Posterior vena cava (tissue), 2 donors: Measurements from ENCODE around the gene C17orf100. TPM values are rescaled to one million over a fixed set of nuclear protein-coding genes. Genes with fewer than 3 reads are reported as not detected.
A peak's percentile ranks its signal among the peaks of the same experiment; 100 is the strongest.
"Not testable (repeated sequence)": the region's sequence is repeated elsewhere in the genome, so short reads cannot be mapped to it uniquely, and the experiment has no call there.

Experiments used
- DNase-seq: peaks from one replicate; pipeline ENCODE4 v3.0.0-alpha.2; 2020; ENCODE audit warnings: low spot score
- intact Hi-C, 2 donors: fragments of 100-400 bp; cut with DNase I; formaldehyde crosslinking; loops; one replicate each; pipeline versions ENCODE4 v1.14.1 to v1.14.2; 2022 to 2023
- total RNA-seq, 2 donors: library from RNA; stranded (reverse); fragmentation: NEBNext Ultra II Directional; extraction: Animal tissue kit (Norgen Biotek cat#: 25700); gene quantifications; one replicate each; pipeline ENCODE4 v1.2.1, GENCODE V29; 2021
- donor health status: DM: yes; HTN: yes; CAD: no.
- donor health status: DM: yes; HTN: yes; CAD: no.

Gene C17orf100
- total RNA-seq, 2 donors from 2014 or later, result 0.81 to 1.2 TPM

GRCh38 chr17:6663200-6663599 lies 11.6 kb downstream of the C17orf100 start:
- intact Hi-C loops, result loop anchor here (10.0 kb wide), 1 partner anchor 342 kb away; no protein-coding TSS in a partner anchor

DNA sequence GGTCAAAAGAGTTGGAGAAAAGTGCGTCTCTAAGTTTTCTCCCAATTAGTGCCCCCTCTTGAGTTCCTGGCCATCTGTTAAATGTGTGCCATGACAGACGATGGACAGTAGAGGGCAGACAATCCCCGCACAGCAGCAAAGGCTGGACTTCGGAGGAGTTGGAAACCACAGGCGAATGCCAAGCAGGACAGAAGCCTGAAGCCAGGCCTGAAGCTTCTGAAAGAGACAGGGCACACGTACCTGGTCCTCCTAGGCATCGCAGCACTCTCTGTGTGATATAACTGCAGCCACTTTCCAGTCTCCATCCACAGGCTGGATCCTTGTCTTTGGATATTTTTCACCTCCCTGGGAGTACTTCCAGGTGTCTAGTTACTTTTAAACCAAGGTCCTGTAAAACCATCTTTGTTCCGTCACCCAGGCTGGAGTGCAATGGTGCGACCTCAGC lies 14.5 kb downstream of the C17orf100 start:
- DNase-seq, result peak; percentile 91
- intact Hi-C loops, result loop anchor here (5.0 to 10.0 kb wide), 2 partner anchors 176 to 339 kb away; no protein-coding TSS in a partner anchor

More at GRCh38 chr17:6663200-6663599, 11.6 kb downstream of the C17orf100 start:
- DNase-seq, result not testable (repeated sequence)

GRCh38 chr17:6666557-6666956 lies 15.0 kb downstream of the C17orf100 start:
- intact Hi-C loops, result loop anchor here (5.0 to 10.0 kb wide), 2 partner anchors 176 to 338 kb away; no protein-coding TSS in a partner anchor

DNA sequence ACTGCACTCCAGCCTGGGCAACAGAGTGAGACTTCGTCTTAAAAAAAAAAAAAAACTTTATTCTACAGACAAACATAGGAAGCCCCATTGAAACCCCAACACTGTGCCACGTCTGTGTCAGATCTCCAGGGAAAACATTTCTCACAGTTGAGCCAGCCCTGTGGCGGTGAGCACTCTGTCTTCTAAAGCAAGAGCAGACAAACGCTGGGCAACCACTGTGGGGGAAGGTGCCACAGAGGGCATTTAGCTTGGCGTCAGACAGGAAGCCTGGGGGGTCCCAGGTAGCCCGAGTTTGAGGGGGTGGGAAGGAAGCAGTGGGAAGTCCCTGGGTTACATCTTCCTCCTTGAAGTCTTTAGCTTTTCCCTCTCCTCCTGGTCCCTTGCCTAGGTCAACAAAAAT lies 16.0 kb downstream of the C17orf100 start:
- no peak for DNase-seq
- intact Hi-C loops, result loop anchor here (5.0 to 10.0 kb wide), 2 partner anchors 175 to 337 kb away; no protein-coding TSS in a partner anchor

More at GRCh38 chr17:6666557-6666956, 15.0 kb downstream of the C17orf100 start:
- no peak for DNase-seq

GRCh38 chr17:6668219-6668618 lies 16.7 kb downstream of the C17orf100 start:
- intact Hi-C loops, result loop anchor here (5.0 to 10.0 kb wide), 2 partner anchors 174 to 337 kb away; no protein-coding TSS in a partner anchor
- no peak for DNase-seq

DNA sequence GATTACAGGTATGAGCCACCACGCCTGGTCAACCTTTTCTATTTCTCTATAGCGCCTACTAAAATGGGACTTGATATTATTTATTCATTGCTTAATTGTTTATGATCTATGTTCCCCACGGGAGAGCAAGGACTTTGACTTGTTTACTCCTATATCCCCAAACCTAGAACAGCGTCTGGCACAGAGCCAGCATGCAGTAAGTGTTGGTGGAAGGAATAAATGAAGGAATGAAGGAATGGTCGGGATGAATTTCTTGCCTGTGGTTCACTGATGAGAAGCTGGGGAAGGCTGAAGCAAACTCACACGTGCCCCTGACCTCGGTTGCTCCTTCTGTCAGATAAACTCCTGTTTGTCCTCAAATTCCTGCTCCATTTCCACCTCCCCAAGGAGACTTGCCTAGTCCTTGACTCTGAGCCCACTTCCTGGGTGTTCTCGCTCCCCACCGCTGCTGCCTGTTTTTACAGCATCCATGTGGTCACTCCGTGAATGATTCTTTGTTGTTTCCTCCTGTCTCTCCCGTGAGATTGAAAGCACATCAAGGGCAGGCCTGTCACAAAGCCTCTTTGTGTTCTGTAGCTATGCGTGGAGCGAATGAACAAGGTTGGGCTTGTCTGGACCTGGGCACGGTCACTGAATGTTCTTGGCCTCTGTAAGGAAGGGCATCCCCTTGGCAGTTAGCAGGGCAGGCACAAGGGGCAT lies 17.3 kb downstream of the C17orf100 start:
- intact Hi-C loops, result loop anchor here (5.0 to 10.0 kb wide), 2 partner anchors 173 to 336 kb away; no protein-coding TSS in a partner anchor
- DNase-seq, result no peak

GRCh38 chr17:6669479-6670212 lies 18.1 kb downstream of the C17orf100 start:
- no peak for DNase-seq
- intact Hi-C loops, result loop anchor here (5.0 to 10.0 kb wide), 2 partner anchors 173 to 335 kb away; no protein-coding TSS in a partner anchor

DNA sequence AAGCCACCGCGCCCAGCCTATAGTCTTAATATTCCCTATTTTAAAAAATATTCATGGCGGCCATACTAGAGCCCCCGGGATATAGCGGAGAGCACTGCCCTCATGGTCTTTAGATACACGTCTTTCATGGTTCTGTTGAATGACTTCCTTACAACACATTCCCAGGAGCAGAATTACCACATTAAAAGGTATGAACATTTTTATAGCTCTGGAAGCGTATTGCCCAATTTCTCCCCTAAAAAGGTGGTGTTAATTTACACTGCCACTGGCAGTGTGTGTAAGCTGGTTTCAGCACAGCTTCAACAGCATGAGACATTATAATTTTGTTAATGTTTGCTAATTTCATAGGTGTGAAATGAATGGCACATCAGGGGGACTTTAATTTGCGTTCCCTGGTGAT lies 19.0 kb downstream of the C17orf100 start:
- DNase-seq, result no peak
- intact Hi-C loops, result no loop called here

DNA sequence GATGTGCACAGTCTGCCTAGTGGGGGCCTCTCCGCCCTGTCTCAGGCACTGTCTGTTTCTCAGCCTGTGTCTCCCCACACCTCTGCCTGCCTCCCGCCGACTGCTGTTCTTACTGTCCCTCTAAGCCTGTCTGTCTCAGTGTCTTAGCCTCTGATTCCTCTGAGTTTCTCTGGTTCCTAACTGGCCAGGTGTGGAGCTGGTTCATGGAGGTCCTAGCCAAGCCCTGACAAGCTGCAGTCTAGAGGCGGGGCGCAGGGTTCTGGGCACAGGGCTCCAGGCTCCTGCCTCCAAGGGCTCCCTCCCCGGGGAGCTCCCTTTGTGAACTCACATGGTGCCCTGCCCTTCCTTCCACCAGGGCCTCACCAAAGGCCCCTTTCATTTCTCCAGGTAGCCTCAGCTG lies 19.4 kb downstream of the C17orf100 start:
- intact Hi-C loops, result no loop called here
- DNase-seq, result no peak

GRCh38 chr17:6671431-6671830 lies 19.9 kb downstream of the C17orf100 start:
- intact Hi-C loops, result no loop called here
- peak; percentile 61 for DNase-seq

DNA sequence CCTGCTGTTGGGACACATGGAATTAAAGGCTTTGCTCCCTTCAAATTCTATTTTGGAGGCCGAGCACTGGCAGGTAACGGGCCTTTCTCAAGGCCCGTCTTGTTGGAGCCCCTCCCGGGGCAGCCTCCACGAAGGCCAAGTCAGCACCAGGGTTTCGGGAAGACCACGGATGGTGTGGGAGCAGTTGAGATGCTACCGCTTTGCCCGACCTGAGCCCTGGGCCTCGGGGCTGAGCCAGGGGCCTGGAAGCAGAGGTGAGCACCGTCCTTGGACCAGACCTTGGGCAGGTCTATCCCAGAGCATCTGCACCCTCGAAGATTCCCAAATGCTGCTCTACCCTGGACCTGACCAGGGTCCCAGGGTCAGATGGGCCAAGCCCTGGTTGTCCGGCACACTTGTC lies 23.0 kb downstream of the C17orf100 start:
- DNase-seq, result peak; percentile 51
- intact Hi-C loops, result no loop called here

DNA sequence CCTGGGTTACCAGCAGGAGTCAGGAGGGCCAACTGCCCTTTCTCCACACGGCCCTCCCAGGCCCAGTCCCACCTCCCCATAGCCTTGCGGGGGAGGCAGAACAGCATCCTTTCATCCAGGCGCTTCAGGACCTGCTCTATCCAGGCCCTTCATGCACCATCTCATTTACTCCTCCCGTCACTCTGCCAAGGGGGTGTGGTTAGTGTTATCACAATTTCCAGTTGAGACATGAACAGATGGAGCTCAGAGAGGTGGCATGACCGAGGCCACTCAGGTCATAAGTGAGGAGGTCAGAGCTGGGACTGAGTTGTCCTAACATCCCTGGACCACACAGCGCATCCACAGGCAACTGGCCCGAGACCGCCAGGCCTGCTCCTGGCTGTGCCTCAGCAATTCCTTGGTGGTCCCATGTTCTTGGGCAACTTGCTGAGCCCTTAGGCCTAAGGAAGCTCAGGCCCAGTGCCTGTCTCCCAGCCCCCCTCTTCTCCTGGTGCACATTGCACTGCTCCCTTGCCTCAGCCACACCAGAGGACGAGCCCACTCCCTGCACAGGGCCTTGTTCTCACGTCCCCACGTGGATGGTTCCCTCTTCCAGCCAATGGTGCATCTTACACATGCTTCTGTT lies 23.8 kb downstream of the C17orf100 start:
- intact Hi-C loops, result no loop called here
- DNase-seq, result peak; percentile 37

DNA sequence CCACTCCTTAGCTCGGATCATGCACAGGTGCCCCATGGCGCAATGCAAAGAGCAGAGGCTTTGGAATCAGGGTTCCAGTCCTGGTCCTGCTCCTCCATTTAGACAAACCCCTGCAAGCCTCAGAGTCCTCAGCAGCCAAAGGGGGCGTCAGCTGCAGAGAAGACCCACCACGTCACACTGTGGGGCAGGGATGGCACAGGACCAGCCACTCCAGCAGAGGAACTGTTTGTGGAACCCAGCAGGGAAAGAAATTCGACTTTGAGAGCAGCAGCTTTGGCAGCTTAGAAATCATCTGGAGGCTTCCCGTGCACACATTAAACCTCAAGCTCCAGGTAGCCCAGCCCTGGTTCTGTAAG lies 25.2 kb downstream of the C17orf100 start:
- peak; percentile 59 for DNase-seq
- intact Hi-C loops, result no loop called here

GRCh38 chr17:6677158-6677831 lies 25.7 kb downstream of the C17orf100 start:
- DNase-seq, result peak; percentile 66
- intact Hi-C loops, result no loop called here

DNA sequence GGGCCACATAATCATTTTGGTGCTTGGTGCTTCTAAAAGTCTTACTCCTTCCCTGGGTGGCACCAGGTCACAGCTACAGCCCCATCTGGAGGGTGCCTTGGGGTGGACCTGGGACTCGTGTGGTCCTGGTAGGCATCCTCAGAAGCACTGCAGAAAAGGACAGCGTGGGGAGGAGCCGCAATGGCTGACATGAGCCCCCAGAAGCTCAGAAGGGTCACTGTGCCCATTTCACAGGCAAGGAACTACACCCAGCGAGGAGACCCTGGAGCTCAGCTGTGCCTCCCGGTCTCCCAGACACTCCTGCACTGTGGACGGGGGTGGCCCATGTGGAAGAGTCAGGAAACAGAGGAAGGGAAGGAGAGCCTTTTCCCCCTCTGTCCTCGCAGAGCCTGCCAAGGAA lies 26.4 kb downstream of the C17orf100 start:
- intact Hi-C loops, result no loop called here
- DNase-seq, result peak; percentile 64

DNA sequence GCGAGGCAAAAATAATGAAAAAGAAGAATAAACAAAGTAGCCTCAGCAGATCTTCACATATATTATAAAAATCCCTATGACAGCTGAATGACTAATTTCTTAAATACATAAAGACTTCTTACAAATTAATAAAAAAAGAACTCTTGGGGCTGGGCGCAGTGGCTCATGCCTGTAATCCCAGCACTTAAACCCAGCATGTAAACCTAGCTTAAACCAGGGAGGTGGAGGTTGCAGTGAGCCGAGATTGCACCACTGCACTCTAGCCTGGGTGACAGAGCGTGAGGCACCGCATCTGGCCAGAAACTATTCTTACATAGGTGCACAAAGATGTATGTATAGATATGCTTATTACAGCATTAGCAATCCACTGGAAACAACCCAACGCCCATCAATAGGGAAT lies 27.7 kb downstream of the C17orf100 start:
- intact Hi-C loops, result no loop called here

GRCh38 chr17:6681176-6681575 lies 29.6 kb downstream of the C17orf100 start:
- no peak for DNase-seq
- intact Hi-C loops, result no loop called here

More for the DNA sequence above, 27.7 kb downstream of the C17orf100 start:
- DNase-seq, result no peak

- intact Hi-C loops, result no loop called here
- DNase-seq, result no peak
Observed at GRCh38 chr17:6681671-6682070, 30.1 kb downstream of the C17orf100 start.

DNA sequence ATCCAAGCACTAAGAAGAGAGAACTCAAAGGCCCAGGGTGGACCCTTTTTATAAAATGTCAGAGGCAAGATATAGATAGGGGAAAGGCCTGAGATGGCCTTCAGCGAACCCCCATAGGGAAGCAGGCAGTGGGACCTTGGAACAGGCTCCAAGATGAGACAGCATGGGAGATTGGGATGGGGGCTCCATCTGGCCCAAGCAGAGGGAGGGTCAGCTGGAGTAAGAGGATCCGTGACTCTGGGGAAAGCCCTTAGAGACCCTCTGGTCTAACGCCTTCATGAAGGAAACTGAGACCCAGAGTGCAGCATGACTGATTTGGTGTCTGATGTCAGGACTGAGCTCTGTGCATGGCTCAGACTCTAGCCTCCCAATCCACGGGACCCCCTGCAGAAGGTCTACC lies 30.8 kb downstream of the C17orf100 start:
- intact Hi-C loops, result no loop called here
- DNase-seq, result no peak
